K562 (cell line): ENCODE measurements around the gene TMA7B. TPM values are rescaled to one million over a fixed set of nuclear protein-coding genes. Genes with fewer than 3 reads are reported as not detected.

Experiments
- ATAC-seq: fragments of 200-7000 bp; cut with Tn5 transposase; 3 replicates; pipeline ENCODE4 v1.9.1; 2020; ENCODE audit warnings: moderate library complexity
- BruUV-seq: library from RNA; stranded (reverse); fragments of 400-500 nt; replicated peaks from 2 replicates; lab custom pipeline; 2021; lab: Mats Ljungman, UMichigan
- CTCF ChIA-PET: fragments of 300-600 bp; formaldehyde crosslinking; extraction: SDS; loops from one replicate; lab custom pipeline; 2021; ENCODE audit warnings: low intra/inter-chr PET ratio; lab: Yijun Ruan, JAX
- POLR2A ChIA-PET: fragments of 300-600, 350-650 bp; sonication (Branson Sonifier 250); formaldehyde crosslinking; extraction: SDS; loops from one replicate; lab custom pipeline; 2021; ENCODE audit warnings: antibody characterized with exemption, inconsistent platforms; lab: Yijun Ruan, JAX
- DNase-seq, 4 experiments: peaks; one replicate each; pipeline versions ENCODE4 v3.0.0 to v3.0.0-alpha.2; 2011 to 2018; ENCODE audit warnings: low spot score in 3 of 4, mixed read lengths in 3 of 4; ENCODE audit errors: extremely low read depth in 1 of 4
- FAIRE-seq: peaks from 2 replicates; lab custom pipeline; 2011; peaks lifted over from hg19 to GRCh38; lab: Jason Lieb, UNC
- H2AFZ ChIP-seq: 2 replicates; pipeline ENCODE4 v1.6.0; 2011; ENCODE audit warnings: low read depth, low read length, control low read depth, inconsistent platforms
- H3K27ac ChIP-seq: fragments of 200-600 bp; 3 replicates; pipeline ENCODE4 v1.8.0; 2011; ENCODE audit warnings: low read depth, mild to moderate bottlenecking, control low read depth, inconsistent platforms, low read length, moderate library complexity, mixed read lengths; ENCODE audit errors: extremely low read depth
- H3K27me3 ChIP-seq, 2 experiments: fragments of 300-600 bp in 1 of 2; 2 replicates in 1 of 2; 3 replicates in 1 of 2; pipeline versions ENCODE4 v1.6.0 to v1.8.0; 2011; ENCODE audit warnings: inconsistent platforms in 2 of 2, low read length in 2 of 2, mild to moderate bottlenecking in 1 of 2, mixed read lengths in 1 of 2, moderate library complexity in 1 of 2; ENCODE audit not compliant: control insufficient read depth in 2 of 2, insufficient read depth in 2 of 2
- H3K36me3 ChIP-seq: fragments of 300-600 bp; 3 replicates; pipeline ENCODE4 v1.8.0; 2011; ENCODE audit warnings: mild to moderate bottlenecking, low read length, inconsistent platforms; ENCODE audit not compliant: control insufficient read depth, insufficient read depth
- H3K4me1 ChIP-seq, 2 experiments: fragments of 200-600 bp in 1 of 2; replicated peaks in 1 of 2; 2 replicates in 1 of 2; 3 replicates in 1 of 2; pipeline versions ENCODE4 v1.5.1 to v1.8.0; 2011; ENCODE audit warnings: inconsistent platforms in 2 of 2, low read length in 2 of 2, mild to moderate bottlenecking in 1 of 2, mixed read lengths in 1 of 2, moderate library complexity in 1 of 2; ENCODE audit not compliant: control insufficient read depth in 2 of 2, insufficient read depth in 2 of 2
- H3K4me2 ChIP-seq: 2 replicates; pipeline ENCODE4 v1.6.1; 2011; ENCODE audit warnings: low read length, control low read depth, inconsistent platforms, mixed read lengths; ENCODE audit not compliant: insufficient read depth
- H3K4me3 ChIP-seq: fragments of 200-600 bp; sonication (generic), shearing (Covaris generic); 2 replicates; pipeline ENCODE4 v1.5.1; 2016; ENCODE audit warnings: control low read depth, inconsistent platforms
- H3K79me2 ChIP-seq: fragments of 200-600 bp; 3 replicates; pipeline ENCODE4 v1.8.0; 2011; ENCODE audit warnings: low read length, inconsistent platforms; ENCODE audit not compliant: control insufficient read depth, insufficient read depth
- H3K9ac ChIP-seq, 2 experiments: 2 replicates each; pipeline versions ENCODE4 v1.6.0 to v1.6.1; 2011; ENCODE audit warnings: low read depth in 2 of 2, low read length in 2 of 2, control low read depth in 1 of 2, inconsistent platforms in 1 of 2, mild to moderate bottlenecking in 1 of 2, mixed read lengths in 1 of 2; ENCODE audit not compliant: insufficient read depth in 1 of 2
- H3K9me1 ChIP-seq: one replicate; pipeline ENCODE4 v1.6.0; 2011; ENCODE audit warnings: inconsistent platforms, mild to moderate bottlenecking, low read length, moderate library complexity; ENCODE audit not compliant: control insufficient read depth, insufficient read depth
- H3K9me3 ChIP-seq: replicated peaks from 2 replicates; pipeline ENCODE4 v1.5.1; 2011; ENCODE audit warnings: low read depth, low read length, inconsistent platforms; ENCODE audit not compliant: control insufficient read depth, insufficient read depth
- H4K20me1 ChIP-seq: replicated peaks from 2 replicates; pipeline ENCODE4 v1.6.1; 2011; ENCODE audit warnings: low read length, inconsistent platforms, mixed read lengths; ENCODE audit not compliant: control insufficient read depth, insufficient read depth
- CBFB ChIP-seq: sonication (generic); formaldehyde crosslinking; IDR thresholded peaks from 2 replicates; pipeline ENCODE4 v1.4.0; 2020; ENCODE audit warnings: mild to moderate bottlenecking, missing genetic modification reagents
- CREB5 ChIP-seq: fragments of 250-450 bp; sonication (Bioruptor Pico); IDR thresholded peaks from 2 replicates; pipeline ENCODE4 v1.5.0; 2020; ENCODE audit warnings: mild to moderate bottlenecking
- CXXC5 ChIP-seq: fragments of 250-450 bp; sonication (Bioruptor Pico); IDR thresholded peaks from 2 replicates; pipeline ENCODE4 v1.8.0; 2022; ENCODE audit warnings: inconsistent platforms, mild to moderate bottlenecking, moderate library complexity
- FOXA3 ChIP-seq, 2 experiments: fragments of 450-650 bp in 1 of 2; sonication (generic) in 1 of 2; formaldehyde crosslinking; IDR thresholded peaks in 1 of 2; conservative IDR thresholded peaks in 1 of 2; 2 replicates each; pipeline versions ENCODE4 v1.4.0 to v1.8.0; 2020 to 2022; ENCODE audit warnings: mild to moderate bottlenecking in 2 of 2, missing genetic modification reagents in 1 of 2
- GTF2E2 ChIP-seq: fragments of 200-800 bp; sonication (Bioruptor generic); IDR thresholded peaks from 2 replicates; pipeline ENCODE4 v1.6.1; 2016; ENCODE audit warnings: missing genetic modification characterization, missing compliant biosample characterization
- HNRNPUL1 ChIP-seq: fragments of 200-400 bp; formaldehyde crosslinking; IDR thresholded peaks from 2 replicates; pipeline ENCODE4 v1.6.1; 2017; ENCODE audit warnings: low read length
- IRF2 ChIP-seq: sonication (generic); formaldehyde crosslinking; IDR thresholded peaks from 2 replicates; pipeline ENCODE4 v1.8.1; 2022; ENCODE audit warnings: mild to moderate bottlenecking, missing genetic modification reagents
- L3MBTL2 ChIP-seq: fragments of 450-650 bp; IDR thresholded peaks from 2 replicates; pipeline ENCODE4 v1.6.1; 2016; ENCODE audit warnings: mild to moderate bottlenecking, moderate library complexity
- MAFG ChIP-seq: fragments of 450-650 bp; conservative IDR thresholded peaks from 2 replicates; pipeline ENCODE4 v1.6.1; 2016; ENCODE audit warnings: missing genetic modification characterization, missing compliant biosample characterization
- RBBP5 ChIP-seq: fragments of 200-600 bp; sonication (generic); IDR thresholded peaks from 2 replicates; pipeline ENCODE4 v1.6.1; 2012; ENCODE audit warnings: borderline replicate concordance, mild to moderate bottlenecking, low read length, control low read depth, inconsistent platforms; ENCODE audit not compliant: insufficient read depth, poor library complexity, severe bottlenecking
- RHOXF2B ChIP-seq: fragments of 250-450 bp; sonication (Bioruptor Pico); conservative IDR thresholded peaks from 2 replicates; pipeline ENCODE4 v1.5.1; 2021
- SRSF7 ChIP-seq: fragments of 200-400 bp; formaldehyde crosslinking; optimal IDR thresholded peaks from 2 replicates; pipeline ENCODE3; 2017; ENCODE audit warnings: mild to moderate bottlenecking, low read depth, low read length
- ZNF263 ChIP-seq: sonication (generic); formaldehyde crosslinking; IDR thresholded peaks from 2 replicates; pipeline ENCODE4 v1.8.0; 2022; ENCODE audit warnings: mild to moderate bottlenecking, missing genetic modification reagents, borderline replicate concordance
- WGBS: fragments of 100-300 bp; shearing (Covaris generic); methylation state at CpG from one replicate; pipeline ENCODE4 v1.1.6; 2016; ENCODE audit warnings: low coverage, mixed read lengths; ENCODE audit not compliant: insufficient coverage; ENCODE audit errors: missing lambda C conversion rate; 5-methylcytosine and 5-hydroxymethylcytosine counted together
- in situ Hi-C: fragments of 300-500 bp; cut with MboI; formaldehyde crosslinking; loops from 4 replicates; pipeline ENCODE4 v1.15.0; 2018; ENCODE audit warnings: inconsistent platforms, mixed read lengths
- intact Hi-C: fragments of 100-400 bp; cut with micrococcal nuclease; formaldehyde crosslinking; loops from 2 replicates; pipeline ENCODE4 v1.14.2; 2022
- polyA plus RNA-seq, 8 experiments: library from polyadenylated mRNA; depleted of rRNA in 4 of 8; stranded (reverse) in 5 of 8; unstranded in 3 of 8; fragments of >200 nt; fragmentation: Nextera tagmentation in 2 of 8; fragmentation: Illumina TruSeq in 1 of 8; extraction: Ambion mirVana in 2 of 8; extraction: Trizol in 1 of 8; gene quantifications; 2 replicates each; pipeline versions ENCODE4 v1.2.1 to v1.2.3, GENCODE V29; 2011 to 2014; ENCODE audit warnings: inconsistent platforms in 1 of 8, missing spikeins in 1 of 8
- total RNA-seq, 7 experiments: library from RNA; depleted of rRNA in 6 of 7; stranded (reverse); fragments of >200 nt in 6 of 7; fragmentation: Illumina TruSeq in 2 of 7; extraction: Trizol in 2 of 7; gene quantifications; 2 replicates each; pipeline versions ENCODE4 v1.2.1 to v1.2.3, GENCODE V29; 2011 to 2021; ENCODE audit warnings: low replicate concordance in 1 of 7
- TF ChIP-seq, protein P1 (sequence below): IDR thresholded peaks from 2 replicates; pipeline ENCODE4 v1.6.1; 2014; ENCODE audit warnings: antibody characterized with exemption
- TF ChIP-seq, protein P2 (sequence below): fragments of 450-650 bp; IDR thresholded peaks from one replicate; pipeline ENCODE4 v1.6.1; 2018; ENCODE audit warnings: mild to moderate bottlenecking, moderate library complexity; ENCODE audit not compliant: partially characterized antibody

TMA7B gene
- total and polyA plus RNA-seq, 9 of the 15 experiments (the other 6 are each of a cell fraction or from before 2014, with no cell fraction given): 5.6 to 14.2 (median 11.8) TPM

DNA sequence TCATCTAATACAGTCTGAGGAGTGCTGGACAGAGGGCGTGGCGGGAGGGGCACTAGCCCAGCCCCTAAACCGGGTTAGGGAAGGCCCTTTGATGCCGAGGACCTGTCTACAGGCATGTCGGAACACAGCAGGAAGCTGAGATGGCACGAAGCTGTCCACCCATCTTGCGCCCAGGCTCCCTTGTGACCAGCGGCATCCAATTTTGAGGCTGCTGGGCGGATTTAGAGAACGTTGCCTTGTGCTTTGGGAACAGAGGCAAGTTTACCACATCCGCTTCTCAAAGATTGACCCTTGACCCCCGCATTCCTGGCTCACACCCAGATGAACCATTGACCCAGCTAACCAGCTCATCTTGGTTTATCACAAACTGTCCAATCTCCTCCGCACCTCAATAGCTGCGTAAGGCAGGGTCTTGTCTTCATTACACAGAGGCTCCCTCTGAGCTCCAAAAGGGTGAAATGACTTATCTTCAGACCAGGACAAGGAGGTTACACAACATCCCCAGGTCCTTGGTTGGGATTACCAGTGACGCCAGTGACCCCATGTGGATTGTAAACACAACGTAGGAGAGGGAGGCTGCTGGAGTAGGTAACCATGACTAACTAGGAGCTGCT is 39.1 kb downstream of the TMA7B start (continued):
- TF ChIP-seq, protein P1, sequence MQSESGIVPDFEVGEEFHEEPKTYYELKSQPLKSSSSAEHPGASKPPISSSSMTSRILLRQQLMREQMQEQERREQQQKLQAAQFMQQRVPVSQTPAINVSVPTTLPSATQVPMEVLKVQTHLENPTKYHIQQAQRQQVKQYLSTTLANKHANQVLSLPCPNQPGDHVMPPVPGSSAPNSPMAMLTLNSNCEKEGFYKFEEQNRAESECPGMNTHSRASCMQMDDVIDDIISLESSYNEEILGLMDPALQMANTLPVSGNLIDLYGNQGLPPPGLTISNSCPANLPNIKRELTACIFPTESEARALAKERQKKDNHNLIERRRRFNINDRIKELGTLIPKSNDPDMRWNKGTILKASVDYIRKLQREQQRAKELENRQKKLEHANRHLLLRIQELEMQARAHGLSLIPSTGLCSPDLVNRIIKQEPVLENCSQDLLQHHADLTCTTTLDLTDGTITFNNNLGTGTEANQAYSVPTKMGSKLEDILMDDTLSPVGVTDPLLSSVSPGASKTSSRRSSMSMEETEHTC: no peak
- TF ChIP-seq CBFB (CRISPR knock-in tag) (0 out of 2 replicates have a peak, but pooled peaks have one; percentile 51), CXXC5 (CRISPR knock-in tag) (peak; percentile 90), FOXA3 (CRISPR knock-in tag; conservative IDR thresholded peaks at IDR 0.05 in 1 of 2, IDR thresholded peaks at IDR 0.05 in 1 of 2) (peak in 1 of 2 experiments; percentile 93; a peak in 3 of 4 replicates), L3MBTL2 (peak; percentile 51; the same call in 1 of the 2 replicates)

DNA sequence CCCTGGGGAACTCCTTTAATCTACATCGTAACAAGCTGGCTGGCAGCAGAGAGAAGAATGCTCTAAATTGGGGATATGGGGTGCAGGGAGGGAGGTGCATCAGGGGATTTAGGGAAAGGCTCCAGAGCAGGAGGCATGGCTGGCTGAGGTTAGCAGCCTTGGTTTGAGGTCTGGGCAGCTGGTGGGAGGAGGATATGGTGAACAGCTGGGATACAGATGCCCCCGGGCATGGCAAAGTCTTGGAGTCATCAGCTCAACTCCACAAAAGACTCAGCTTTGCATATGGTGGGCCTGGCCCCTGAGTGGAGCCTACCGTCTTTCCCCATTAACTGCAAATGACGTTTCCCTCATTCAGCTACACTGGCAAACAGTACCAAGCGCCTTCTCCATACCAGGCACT is 40.0 kb downstream of the TMA7B start:
- DNase-seq (no peak), ATAC-seq (no peak), FAIRE-seq (no peak)
- Histone ChIP-seq H3K4me1 (peaks cover 48 to 52% of the 10 kb centered on the region in 2 experiments), H3K27me3 (no peaks in the 10 kb centered on the region), H3K4me3 (no peak overlapping the region), H3K4me2 (peak overlapping the region; percentile 54; the same call in 1 of the 2 replicates), H3K36me3 (no peaks in the 10 kb centered on the region), H3K79me2 (no peaks in the 10 kb centered on the region), H3K9ac (no peak overlapping the region), H3K9me1 (no peaks in the 10 kb centered on the region), H3K27ac (no peak overlapping the region), H4K20me1 (no peaks in the 10 kb centered on the region; the same call in 1 of the 2 replicates), H2AFZ (no peak overlapping the region), H3K9me3 (no peaks in the 10 kb centered on the region)
- intact Hi-C loops: no loop called here
- in situ Hi-C loops: no loop called here
- ChIA-PET CTCF (no interaction called here), POLR2A (interaction anchor here (0.9 to 1.9 kb wide), 2 partner anchors 24 to 26 kb away, joined by 3 to 10 read pairs; no protein-coding TSS in a partner anchor)
- WGBS: 94% methylated on average over 5 of the region's 5 CpGs
- BruUV-seq: no TSS peak
- no peak for TF ChIP-seq IRF2 (CRISPR knock-in tag)
- TF ChIP-seq RBBP5: no peak
- TF ChIP-seq, protein P2, sequence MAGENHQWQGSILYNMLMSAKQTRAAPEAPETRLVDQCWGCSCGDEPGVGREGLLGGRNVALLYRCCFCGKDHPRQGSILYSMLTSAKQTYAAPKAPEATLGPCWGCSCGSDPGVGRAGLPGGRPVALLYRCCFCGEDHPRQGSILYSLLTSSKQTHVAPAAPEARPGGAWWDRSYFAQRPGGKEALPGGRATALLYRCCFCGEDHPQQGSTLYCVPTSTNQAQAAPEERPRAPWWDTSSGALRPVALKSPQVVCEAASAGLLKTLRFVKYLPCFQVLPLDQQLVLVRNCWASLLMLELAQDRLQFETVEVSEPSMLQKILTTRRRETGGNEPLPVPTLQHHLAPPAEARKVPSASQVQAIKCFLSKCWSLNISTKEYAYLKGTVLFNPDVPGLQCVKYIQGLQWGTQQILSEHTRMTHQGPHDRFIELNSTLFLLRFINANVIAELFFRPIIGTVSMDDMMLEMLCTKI: no peak
- TF ChIP-seq HNRNPUL1: no peak
- no peak for TF ChIP-seq GTF2E2 (tag)
- no peak for TF ChIP-seq RHOXF2B (CRISPR knock-in tag)
- no peak for TF ChIP-seq MAFG (tag)
- no peak for TF ChIP-seq SRSF7
- no peak for TF ChIP-seq CREB5 (CRISPR knock-in tag)
- no peak for TF ChIP-seq ZNF263
